CD1c-positive myeloid dendritic cell (primary cell): Measurements from ENCODE around the gene CCDC127.
"Not testable (repeated sequence)": the region's sequence is repeated elsewhere in the genome, so short reads cannot be mapped to it uniquely, and the experiment has no call there.

Experiments
- DNase-seq: peaks from one replicate; pipeline ENCODE4 v3.0.0-alpha.2; 2016; ENCODE audit errors: extremely low spot score

The CCDC127 gene

GRCh38 chr5:234450-234849 lies 16.5 kb upstream of the CCDC127 start:
- DNase-seq = no peak

- not testable (repeated sequence) for DNase-seq
These were observed 15.5 kb upstream of the CCDC127 start for GRCh38 chr5:233426-233825.

- no peak for DNase-seq
These were observed 13.7 kb upstream of the CCDC127 start for GRCh38 chr5:231661-232060.

GRCh38 chr5:230711-231110 lies 12.8 kb upstream of the CCDC127 start:
- DNase-seq = no peak

- DNase-seq = no peak
These were observed 10.9 kb upstream of the CCDC127 start for GRCh38 chr5:228886-229285.

GRCh38 chr5:227375-227774 lies 9.4 kb upstream of the CCDC127 start:
- DNase-seq = not testable (repeated sequence)

- DNase-seq = no peak
These were observed 7.4 kb upstream of the CCDC127 start for GRCh38 chr5:225334-225733.

GRCh38 chr5:223791-224190 lies 5.8 kb upstream of the CCDC127 start:
- DNase-seq = no peak

GRCh38 chr5:222951-223715 lies 5.2 kb upstream of the CCDC127 start:
- DNase-seq = peak; percentile 47

- peak; percentile 3 for DNase-seq
These were observed 2.0 kb upstream of the CCDC127 start for GRCh38 chr5:219991-220390.

- DNase-seq = peak; percentile 19
These were observed 1.5 kb upstream of the CCDC127 start for GRCh38 chr5:219460-219863.

GRCh38 chr5:218457-219291 lies 721 bp upstream of the CCDC127 start:
- peak; percentile 40 for DNase-seq

- not testable (repeated sequence) for DNase-seq
These were observed 1.9 kb downstream of the CCDC127 start for GRCh38 chr5:216076-216475.

- not testable (repeated sequence) for DNase-seq
These were observed 2.7 kb downstream of the CCDC127 start for GRCh38 chr5:215256-215655.

- no peak for DNase-seq
These were observed 4.1 kb downstream of the CCDC127 start for GRCh38 chr5:213803-214395.

- peak; percentile 59 for DNase-seq
These were observed 9.4 kb downstream of the CCDC127 start for GRCh38 chr5:208449-209114.

GRCh38 chr5:207599-207998 lies 10.4 kb downstream of the CCDC127 start:
- no peak for DNase-seq

- DNase-seq = no peak
These were observed 10.9 kb downstream of the CCDC127 start for GRCh38 chr5:206927-207536.

- DNase-seq = no peak
These were observed 11.5 kb downstream of the CCDC127 start for GRCh38 chr5:206406-206805.

- DNase-seq = no peak
These were observed 12.8 kb downstream of the CCDC127 start for GRCh38 chr5:204966-205670.

- no peak for DNase-seq
These were observed 13.5 kb downstream of the CCDC127 start for GRCh38 chr5:204462-204861.
